KOPT-K1 (cell line): ENCODE data around the gene RUNX1.

Experiments
- H3K27ac ChIP-seq: fragments of 200-600 bp; sonication (generic); 2 replicates; pipeline ENCODE4 v1.5.1; 2016; ENCODE audit warnings: antibody characterized with exemption, mild to moderate bottlenecking, low read depth, low read length; ENCODE audit not compliant: poor library complexity, severe bottlenecking
- H3K36me3 ChIP-seq: fragments of 200-600 bp; sonication (generic); 2 replicates; pipeline ENCODE4 v1.5.1; 2017; ENCODE audit warnings: antibody characterized with exemption, mild to moderate bottlenecking, low read length, moderate library complexity; ENCODE audit not compliant: insufficient read depth
- H3K9me3 ChIP-seq: fragments of 200-600 bp; sonication (generic); 2 replicates; pipeline ENCODE4 v1.5.1; 2017; ENCODE audit warnings: antibody characterized with exemption, low read length, mild to moderate bottlenecking; ENCODE audit not compliant: insufficient read depth, poor library complexity, severe bottlenecking

RUNX1 gene

GRCh38 chr21:34880401-34880800 lies 168.7 kb downstream of the RUNX1 start:
- Histone ChIP-seq H3K27ac (no peak overlapping the region), H3K36me3 (peaks cover 100% of the 10 kb centered on the region), H3K9me3 (no peaks in the 10 kb centered on the region)

GRCh38 chr21:34878940-34879339 lies 170.2 kb downstream of the RUNX1 start:
- H3K9me3 ChIP-seq, result no peaks in the 10 kb centered on the region
- H3K27ac ChIP-seq, result no peak overlapping the region
- H3K36me3 ChIP-seq, result peaks cover 100% of the 10 kb centered on the region

- Histone ChIP-seq H3K9me3 (no peaks in the 10 kb centered on the region), H3K27ac (no peak overlapping the region), H3K36me3 (peaks cover 100% of the 10 kb centered on the region)
Measured at GRCh38 chr21:34878501-34878900, 170.6 kb downstream of the RUNX1 start.

- peaks cover 100% of the 10 kb centered on the region for H3K36me3 ChIP-seq
- no peaks in the 10 kb centered on the region for H3K9me3 ChIP-seq
- no peak overlapping the region for H3K27ac ChIP-seq
Measured at GRCh38 chr21:34877485-34878128, 171.5 kb downstream of the RUNX1 start.

- no peaks in the 10 kb centered on the region for H3K9me3 ChIP-seq
- peaks cover 100% of the 10 kb centered on the region for H3K36me3 ChIP-seq
- no peak overlapping the region for H3K27ac ChIP-seq
Measured at GRCh38 chr21:34875830-34876229, 173.3 kb downstream of the RUNX1 start.

GRCh38 chr21:34874684-34875513 lies 174.2 kb downstream of the RUNX1 start:
- H3K36me3 ChIP-seq, result peaks cover 100% of the 10 kb centered on the region
- H3K27ac ChIP-seq, result no peak overlapping the region
- no peaks in the 10 kb centered on the region for H3K9me3 ChIP-seq

- H3K9me3 ChIP-seq, result no peaks in the 10 kb centered on the region
- H3K27ac ChIP-seq, result no peak overlapping the region
- H3K36me3 ChIP-seq, result peaks cover 100% of the 10 kb centered on the region
Measured at GRCh38 chr21:34871026-34871908, 177.8 kb downstream of the RUNX1 start.

GRCh38 chr21:34870246-34870645 lies 178.9 kb downstream of the RUNX1 start:
- H3K36me3 ChIP-seq, result peaks cover 100% of the 10 kb centered on the region
- H3K9me3 ChIP-seq, result no peaks in the 10 kb centered on the region
- no peak overlapping the region for H3K27ac ChIP-seq

- no peaks in the 10 kb centered on the region for H3K9me3 ChIP-seq
- peaks cover 100% of the 10 kb centered on the region for H3K36me3 ChIP-seq
- no peak overlapping the region for H3K27ac ChIP-seq
Measured at GRCh38 chr21:34869545-34869944, 179.6 kb downstream of the RUNX1 start.

GRCh38 chr21:34867785-34868184 lies 181.3 kb downstream of the RUNX1 start:
- Histone ChIP-seq H3K27ac (no peak overlapping the region), H3K36me3 (peaks cover 100% of the 10 kb centered on the region), H3K9me3 (no peaks in the 10 kb centered on the region)

- H3K27ac ChIP-seq, result no peak overlapping the region
- H3K36me3 ChIP-seq, result peaks cover 100% of the 10 kb centered on the region
- no peaks in the 10 kb centered on the region for H3K9me3 ChIP-seq
Measured at GRCh38 chr21:34865400-34866241, 183.5 kb downstream of the RUNX1 start.

- no peaks in the 10 kb centered on the region for H3K9me3 ChIP-seq
- H3K27ac ChIP-seq, result no peak overlapping the region
- peaks cover 100% of the 10 kb centered on the region for H3K36me3 ChIP-seq
Measured at GRCh38 chr21:34864370-34865149, 184.5 kb downstream of the RUNX1 start.

- H3K9me3 ChIP-seq, result no peaks in the 10 kb centered on the region
- H3K36me3 ChIP-seq, result peaks cover 100% of the 10 kb centered on the region
- no peak overlapping the region for H3K27ac ChIP-seq
Measured at GRCh38 chr21:34862951-34863350, 186.2 kb downstream of the RUNX1 start.

- Histone ChIP-seq H3K36me3 (peaks cover 100% of the 10 kb centered on the region), H3K27ac (no peak overlapping the region), H3K9me3 (no peaks in the 10 kb centered on the region)
Measured at GRCh38 chr21:34861258-34861657, 187.8 kb downstream of the RUNX1 start.
